HL-60/S4 (cell line): ENCODE measurements around the gene SLC8A3.

Experiments
- in situ Hi-C: fragments of 300-500 bp; cut with MboI; formaldehyde crosslinking; loops from 2 replicates; pipeline ENCODE4 v1.14.3; 2022; ENCODE audit warnings: low sequenced_read_pairs

The SLC8A3 gene

GRCh38 chr14:70002589-70003346 lies 186.0 kb downstream of the SLC8A3 start:
- in situ Hi-C loops: no loop called here

- in situ Hi-C loops: no loop called here
Observed at GRCh38 chr14:70000601-70001000, 188.2 kb downstream of the SLC8A3 start.

GRCh38 chr14:69999261-69999674 lies 189.5 kb downstream of the SLC8A3 start:
- in situ Hi-C loops: no loop called here

- in situ Hi-C loops: no loop called here
Observed at GRCh38 chr14:69997849-69998248, 190.9 kb downstream of the SLC8A3 start.

GRCh38 chr14:69996216-69996615 lies 192.5 kb downstream of the SLC8A3 start:
- in situ Hi-C loops: no loop called here
